ENCODE measurements around the gene ENTPD8. TPM values are rescaled to one million over a fixed set of nuclear protein-coding genes. Genes with fewer than 3 reads are reported as not detected.

The ENTPD8 gene
- polyA plus RNA-seq, 5 donors = 0.32 to 0.63 (median 0.52) TPM

DNA sequence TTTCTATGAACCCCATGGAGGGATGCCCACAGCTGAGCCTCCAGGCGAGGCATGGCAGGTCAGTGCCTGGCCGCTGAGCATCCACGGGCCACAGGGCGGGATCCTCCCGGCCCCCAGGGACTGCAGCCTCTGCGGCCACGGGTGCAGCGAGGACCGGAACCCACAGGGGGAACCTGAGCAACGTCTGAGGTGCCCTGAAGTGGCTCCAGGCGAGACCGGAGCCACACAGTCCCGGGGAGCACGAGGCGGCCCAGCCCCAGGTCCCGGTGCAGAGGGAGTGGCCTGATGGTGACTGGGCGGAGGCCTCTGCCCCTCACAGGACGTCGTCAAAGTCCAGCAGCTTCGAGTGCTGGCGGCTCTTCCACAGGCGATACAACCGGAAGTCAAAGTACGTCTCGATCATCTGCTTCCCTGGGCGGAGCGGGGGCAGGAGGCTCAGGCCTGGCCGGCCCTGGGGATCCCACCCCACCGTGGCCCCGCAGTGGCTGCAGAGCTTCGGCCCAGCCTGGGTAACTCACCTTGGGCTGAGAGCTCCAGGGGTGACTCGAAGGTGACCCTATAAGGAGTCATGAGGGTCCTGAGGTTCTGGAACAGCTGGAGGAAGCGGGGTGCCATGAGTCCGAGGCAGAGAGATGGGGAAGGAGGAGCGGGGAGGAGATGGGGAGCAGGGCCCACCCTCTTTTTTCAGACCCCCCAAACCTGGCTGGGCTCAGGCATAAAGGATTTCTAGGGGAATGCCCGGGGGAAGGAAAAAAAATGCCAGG is 8.1 kb upstream of the ENTPD8 start:
- DNase-seq = no peak

DNA sequence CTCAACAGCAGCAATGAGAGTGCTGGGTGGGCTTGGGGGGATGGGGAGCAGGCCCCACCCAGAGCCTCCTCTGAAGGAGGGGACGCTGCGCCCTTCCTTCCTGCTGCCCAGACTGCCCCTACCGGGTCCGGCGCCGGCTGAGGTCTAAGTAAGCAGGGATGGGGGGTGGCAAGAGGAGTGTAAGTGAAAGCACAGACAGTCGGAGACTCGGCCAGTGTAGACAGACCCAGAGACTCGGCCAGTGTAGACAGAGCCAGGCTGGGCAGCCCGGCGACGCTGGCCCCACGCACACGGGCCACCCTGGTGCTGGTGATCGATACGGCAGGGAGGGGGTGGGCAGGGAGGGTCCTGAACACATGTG is 7.4 kb upstream of the ENTPD8 start:
- no peak for DNase-seq

GRCh38 chr9:137447722-137448601 is 6.8 kb upstream of the ENTPD8 start:
- DNase-seq = no peak

GRCh38 chr9:137446851-137447471 is 5.8 kb upstream of the ENTPD8 start:
- DNase-seq = no peak

DNA sequence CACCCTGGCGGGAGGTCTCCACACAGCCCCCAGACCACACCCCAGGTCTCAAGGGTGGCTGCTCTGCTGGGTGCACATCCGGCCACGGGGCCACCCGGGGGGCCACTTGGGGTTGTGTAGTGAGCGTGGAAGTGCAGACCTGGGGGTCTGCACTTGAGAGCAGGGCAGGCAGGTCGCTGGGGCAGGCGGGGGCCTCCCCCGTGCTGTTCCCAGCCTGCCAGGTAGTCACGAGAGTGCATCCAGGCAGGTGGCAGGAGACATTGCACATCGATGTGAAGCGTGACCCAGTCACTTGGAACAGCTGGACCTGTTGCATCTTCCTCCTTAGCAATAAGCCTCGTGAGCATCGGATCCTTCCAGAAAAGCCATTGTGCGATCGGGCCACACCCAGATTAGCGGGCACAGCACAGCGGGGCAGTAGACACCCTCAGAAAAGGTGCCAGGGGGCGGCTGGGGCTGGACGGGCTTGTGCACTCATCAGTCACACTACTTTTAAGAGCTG is 4.8 kb upstream of the ENTPD8 start:
- no peak for DNase-seq

DNA sequence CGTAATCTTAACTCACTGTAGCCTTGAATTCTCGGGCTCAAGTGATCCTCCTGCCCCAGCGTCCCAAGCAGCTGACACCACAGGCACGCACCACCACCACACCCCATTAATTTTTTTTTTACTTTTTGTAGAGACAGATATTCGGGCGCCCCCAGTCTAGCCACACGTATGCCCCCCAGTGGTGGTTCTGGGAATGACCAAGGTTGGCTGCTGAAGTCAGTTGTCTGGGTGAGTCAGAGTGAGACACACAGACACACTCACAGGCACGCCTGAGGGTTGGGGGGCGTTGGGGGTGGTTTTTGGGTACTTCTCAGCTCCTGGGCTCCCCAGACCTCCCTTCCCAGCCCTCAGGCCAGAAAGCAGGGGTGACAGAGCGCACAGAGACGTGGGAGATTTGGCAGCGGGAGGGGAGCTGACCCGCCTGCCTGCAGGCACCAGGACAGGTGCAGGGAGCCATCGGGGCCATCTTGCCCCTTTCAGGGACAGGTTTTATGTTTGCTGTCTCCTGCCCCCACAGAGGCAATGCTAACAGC is 4.2 kb upstream of the ENTPD8 start:
- DNase-seq = peak in 1 of 2 donors; percentile 43

DNA sequence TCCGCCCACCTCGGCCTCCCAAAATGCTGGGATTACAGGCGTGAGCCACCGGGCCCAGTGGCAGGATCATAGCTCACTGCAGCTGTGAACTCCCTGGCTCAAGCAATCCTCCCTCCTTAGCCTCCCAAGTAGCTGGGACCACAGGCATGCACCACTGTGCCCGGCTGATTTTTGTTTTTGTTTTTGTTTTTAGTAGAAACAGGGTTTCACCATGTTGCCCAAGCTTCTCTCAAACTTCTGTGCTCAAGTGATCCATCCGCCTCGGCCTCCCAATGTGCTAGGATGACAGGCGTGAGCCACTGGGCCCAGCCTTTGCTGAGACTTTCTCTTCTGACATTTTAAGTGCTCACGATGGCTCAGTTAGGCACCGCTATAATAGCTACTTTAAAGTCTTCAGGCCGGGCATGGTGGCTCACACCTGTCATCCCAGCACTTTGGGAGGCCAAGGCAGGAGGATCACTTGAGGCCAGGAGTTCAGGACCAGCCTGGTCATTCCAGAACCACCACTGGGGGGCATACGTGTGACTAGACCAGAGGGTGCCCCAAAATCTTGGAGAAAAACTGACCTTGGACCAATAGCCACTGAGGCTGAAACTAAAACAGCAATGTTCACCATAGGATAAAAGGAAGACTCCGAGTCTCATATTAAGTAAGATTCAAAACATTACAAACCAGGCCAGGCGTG is 3.1 kb upstream of the ENTPD8 start:
- no peak for DNase-seq

DNA sequence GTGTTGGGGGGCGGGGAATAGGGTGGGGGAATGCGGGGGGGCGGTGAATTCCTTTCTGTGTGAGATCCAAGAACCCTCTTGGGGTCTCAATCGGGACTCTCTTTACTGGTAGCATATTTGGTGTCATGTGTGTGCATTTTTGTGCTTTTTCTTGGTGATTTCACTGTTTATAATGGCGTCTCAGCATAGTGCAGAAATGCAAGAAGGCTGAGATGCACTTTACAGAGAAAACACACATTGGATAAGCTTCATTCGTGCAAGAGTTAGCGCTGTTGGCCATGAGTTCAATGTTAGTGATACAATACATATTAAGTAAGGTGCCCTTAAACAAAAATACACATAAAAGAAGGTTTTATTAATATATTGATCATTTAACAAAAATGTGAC is 771 bp upstream of the ENTPD8 start:
- no peak for DNase-seq

GRCh38 chr9:137439158-137439714 is 1.9 kb downstream of the ENTPD8 start:
- no peak for DNase-seq

DNA sequence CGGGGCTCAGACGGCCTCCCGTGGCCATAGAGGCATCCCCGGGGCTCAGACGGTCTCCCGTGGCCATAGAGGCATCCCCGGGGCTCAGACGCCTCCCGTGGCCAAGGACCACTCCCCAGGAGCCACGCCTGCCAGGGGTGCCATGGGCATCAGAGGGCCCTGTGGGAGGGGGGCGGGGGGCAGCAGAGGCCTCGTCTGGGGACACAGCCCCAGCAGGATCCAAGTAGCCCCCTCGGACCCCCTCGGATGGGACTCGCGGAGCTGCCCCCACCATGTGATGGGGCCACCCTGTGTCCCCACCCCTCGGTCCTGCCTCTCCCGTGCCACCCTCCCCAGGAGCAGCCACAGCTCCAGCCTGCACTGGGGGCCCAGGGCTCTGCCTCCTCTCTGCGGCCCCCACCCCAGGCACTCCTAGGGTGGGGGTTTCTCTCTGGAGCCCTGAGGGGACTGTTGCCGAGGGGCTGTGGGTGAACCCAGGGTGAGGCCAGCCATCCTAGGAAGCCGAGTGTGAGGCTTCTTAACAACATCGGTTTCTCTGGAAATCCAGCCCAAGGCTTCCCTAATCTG is 2.5 kb downstream of the ENTPD8 start:
- no peak for DNase-seq

DNA sequence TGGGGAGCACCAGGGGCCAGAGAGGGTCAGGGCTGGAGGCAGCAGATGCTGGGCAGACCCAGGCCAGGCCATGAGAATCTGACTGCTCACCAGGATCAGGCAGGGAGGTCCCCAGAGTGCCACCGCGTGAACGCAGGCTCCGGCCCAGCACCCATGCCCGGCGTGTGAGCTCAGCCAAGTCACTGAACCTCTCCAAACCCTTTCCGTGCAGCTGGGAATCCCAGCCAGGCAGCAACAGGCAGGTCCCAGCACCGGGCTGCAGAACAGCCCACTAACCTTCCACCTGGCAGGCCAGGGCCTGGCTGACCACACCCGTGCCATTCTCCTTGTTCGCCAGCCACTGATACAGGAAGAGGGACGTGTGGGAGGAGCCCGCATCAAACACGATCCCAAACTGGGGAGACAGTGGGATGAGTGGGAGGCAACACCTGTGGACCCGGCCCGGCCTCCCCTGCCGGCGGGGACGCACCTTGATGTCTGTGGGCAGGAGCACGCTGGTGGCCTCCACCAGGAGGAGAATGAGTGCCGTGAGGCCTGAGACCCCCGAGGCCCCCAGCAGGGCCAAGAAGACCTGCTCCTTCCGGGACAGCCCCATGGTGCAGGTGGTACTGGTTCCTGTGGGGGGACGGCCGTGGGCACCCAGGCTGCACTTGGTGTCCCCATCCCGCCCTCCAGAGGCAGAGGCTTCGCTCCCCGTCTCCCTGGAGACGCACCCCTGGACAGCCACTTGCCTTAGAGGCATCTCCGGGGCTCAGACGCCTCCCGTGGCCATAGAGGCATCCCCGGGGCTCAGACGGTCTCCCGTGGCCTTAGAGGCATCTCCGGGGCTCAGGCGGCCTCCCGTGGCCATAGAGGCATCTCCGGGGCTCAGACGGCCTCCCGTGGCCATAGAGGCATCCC is 3.2 kb downstream of the ENTPD8 start:
- no peak for DNase-seq

- no peak for DNase-seq
Observed at GRCh38 chr9:137436761-137437600, 4.2 kb downstream of the ENTPD8 start.

DNA sequence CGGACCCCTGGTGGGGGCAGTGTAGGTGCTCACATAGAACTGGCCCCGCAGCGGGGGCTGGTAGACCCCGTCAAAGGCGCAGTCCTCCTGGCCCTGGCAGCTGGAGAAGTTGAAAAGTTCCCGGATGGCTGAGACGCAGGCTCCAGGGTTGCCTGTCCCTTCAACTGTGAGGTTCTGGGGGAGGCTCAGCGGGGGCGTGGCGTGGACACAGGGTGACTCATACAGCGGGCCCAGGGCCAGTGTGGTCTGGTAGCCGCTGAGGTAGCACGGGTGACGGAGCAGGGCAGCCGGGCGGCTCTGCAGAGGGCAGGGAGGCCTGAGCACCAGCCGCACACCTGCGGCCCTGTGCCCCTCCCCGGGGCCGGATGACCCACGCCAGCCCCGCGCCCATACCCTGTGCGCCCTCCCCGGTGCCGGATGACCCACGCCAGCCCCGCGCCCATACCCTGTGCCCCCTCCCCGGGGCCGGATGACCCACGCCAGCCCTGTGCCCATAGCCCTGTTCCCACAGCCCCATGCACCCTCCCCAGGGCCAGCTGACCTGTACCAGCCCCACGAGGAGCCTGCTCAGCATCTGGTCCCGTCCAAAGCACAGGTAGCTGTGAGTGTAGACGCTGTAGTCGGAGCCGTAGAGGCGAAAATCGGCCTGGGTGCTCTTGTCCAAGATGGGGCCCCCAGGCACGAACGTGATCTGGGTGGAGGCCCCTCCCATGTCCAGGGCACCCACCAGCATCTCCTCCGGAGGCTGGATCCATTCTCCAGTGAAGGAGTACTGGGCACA is 5.0 kb downstream of the ENTPD8 start:
- no peak for DNase-seq

DNA sequence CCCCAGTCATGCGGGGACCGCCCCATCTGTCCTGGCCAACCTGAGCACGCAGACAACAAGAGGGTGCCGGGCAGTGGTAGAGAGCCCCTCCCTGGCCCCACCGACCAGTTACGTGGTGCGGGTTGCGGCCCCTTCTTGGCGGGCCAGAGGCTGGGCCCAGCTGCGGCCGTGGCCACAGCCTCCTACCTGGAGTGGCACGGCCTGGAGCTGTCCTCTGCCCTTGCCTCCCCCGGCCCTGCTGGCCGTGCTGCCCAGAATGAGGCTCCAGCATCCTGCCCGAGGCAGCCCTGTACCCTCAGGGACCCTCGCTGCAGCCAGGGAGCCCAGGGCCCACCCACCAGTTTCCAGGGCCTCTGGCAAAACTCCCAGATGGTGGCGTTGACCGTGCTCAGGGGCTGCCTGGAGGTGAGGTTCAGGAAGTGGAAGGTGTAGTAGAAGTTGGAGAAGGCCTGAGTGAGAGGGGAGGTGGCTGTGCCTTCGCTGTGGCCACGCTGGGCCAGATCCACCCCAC is 5.7 kb downstream of the ENTPD8 start:
- DNase-seq = no peak

DNA sequence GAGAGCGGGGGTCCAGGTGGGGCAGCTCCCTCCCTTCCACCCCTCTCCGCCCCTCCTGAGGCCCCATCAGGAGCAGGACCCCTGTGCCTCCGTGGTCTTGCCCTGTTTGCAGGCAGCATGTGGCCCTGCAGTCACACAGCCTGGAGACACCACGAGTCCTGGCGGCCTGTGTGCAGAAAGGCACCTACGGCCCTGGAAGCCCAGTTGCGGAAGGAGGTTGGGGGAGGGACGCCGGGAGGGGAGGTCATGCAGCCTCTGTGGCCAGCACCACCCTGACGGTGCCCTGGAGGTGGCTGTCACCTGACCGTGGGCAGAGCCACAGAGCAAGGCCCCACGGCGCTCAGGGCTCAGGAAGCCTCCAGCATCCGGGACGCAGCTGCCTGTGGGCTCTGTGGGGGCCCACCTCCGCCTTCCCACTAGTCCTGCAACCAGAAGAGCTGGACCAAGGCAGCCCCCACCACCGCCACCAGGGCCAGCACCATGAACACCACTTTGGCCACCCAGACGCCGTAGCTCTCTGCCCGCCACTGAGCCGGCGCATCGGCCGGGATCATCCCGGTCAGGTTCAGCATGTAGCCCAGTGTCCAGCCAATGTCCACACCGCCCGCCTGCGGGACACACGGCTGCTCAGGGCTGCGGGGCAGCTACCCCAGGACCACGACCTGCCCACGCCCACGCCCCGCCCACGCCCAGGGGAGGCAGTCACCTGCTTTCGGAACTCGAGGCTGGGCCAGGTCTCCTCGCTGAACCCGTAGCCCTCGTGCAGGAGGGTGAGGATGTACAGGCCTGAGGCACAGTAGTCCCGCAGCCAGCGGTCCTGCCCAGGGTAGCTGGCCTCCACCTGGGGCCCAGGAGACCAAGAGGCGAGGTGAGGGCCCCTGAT is 6.4 kb downstream of the ENTPD8 start:
- no peak for DNase-seq

DNA sequence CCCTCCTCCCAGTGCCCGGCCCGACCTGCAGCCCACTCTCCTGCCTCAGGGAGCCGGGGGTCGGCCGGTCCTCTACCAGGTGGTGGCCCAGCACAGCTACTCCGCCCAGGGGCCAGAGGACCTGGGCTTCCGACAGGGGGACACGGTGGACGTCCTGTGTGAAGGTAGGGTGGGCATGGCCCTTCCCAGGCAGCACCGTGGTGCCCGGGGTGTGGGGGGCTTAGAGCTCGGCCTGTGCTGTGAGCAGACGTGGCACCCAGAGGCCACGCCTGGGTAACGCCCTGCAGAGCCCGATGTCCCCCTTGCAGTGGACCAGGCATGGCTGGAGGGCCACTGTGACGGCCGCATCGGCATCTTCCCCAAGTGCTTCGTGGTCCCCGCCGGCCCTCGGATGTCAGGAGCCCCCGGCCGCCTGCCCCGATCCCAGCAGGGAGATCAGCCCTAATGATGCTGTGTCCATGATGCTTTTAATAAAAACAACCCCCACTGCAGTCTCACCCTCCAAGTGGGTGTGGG is 7.2 kb downstream of the ENTPD8 start:
- DNase-seq = no peak

All from right lung (tissue), 5 donors.